Fibroblast of skin of left biceps (primary cell): ENCODE results near the gene GPATCH4.
"Not testable (repeated sequence)": the region's sequence is repeated elsewhere in the genome, so short reads cannot be mapped to it uniquely, and the experiment has no call there.

Experiments
- DNase-seq, 2 experiments: peaks; one replicate each; pipeline ENCODE4 v3.0.0-alpha.2; 2013; ENCODE audit warnings: low read depth in 2 of 2

The GPATCH4 gene

GRCh38 chr1:156601122-156601830 is at the start of gene GPATCH4:
Gene GPATCH4 (minus strand): TSS chr1:156601479.
- peak; percentile 80 to 82 for DNase-seq

GRCh38 chr1:156648951-156649350 is 47.7 kb upstream of the GPATCH4 start:
- no peak for DNase-seq

- no peak for DNase-seq
Measured at GRCh38 chr1:156648496-156648895, 47.2 kb upstream of the GPATCH4 start.

- no peak for DNase-seq
Measured at GRCh38 chr1:156647351-156647750, 46.1 kb upstream of the GPATCH4 start.

- DNase-seq, result no peak
Measured at GRCh38 chr1:156646738-156647211, 45.5 kb upstream of the GPATCH4 start.

- DNase-seq, result no peak
Measured at GRCh38 chr1:156645666-156646065, 44.4 kb upstream of the GPATCH4 start.

- DNase-seq, result no peak
Measured at GRCh38 chr1:156645056-156645455, 43.8 kb upstream of the GPATCH4 start.

- no peak for DNase-seq
Measured at GRCh38 chr1:156644640-156645039, 43.4 kb upstream of the GPATCH4 start.

- no peak for DNase-seq
Measured at GRCh38 chr1:156644146-156644545, 42.9 kb upstream of the GPATCH4 start.

GRCh38 chr1:156643778-156644092 is 42.5 kb upstream of the GPATCH4 start:
- no peak for DNase-seq

- no peak for DNase-seq
Measured at GRCh38 chr1:156643049-156643777, 41.9 kb upstream of the GPATCH4 start.

- no peak for DNase-seq
Measured at GRCh38 chr1:156642265-156643048, 41.2 kb upstream of the GPATCH4 start.

GRCh38 chr1:156641761-156642264 is 40.5 kb upstream of the GPATCH4 start, which contains the start of gene BCAN:
Gene BCAN (plus strand): TSS chr1:156642117. CDS start chr1:156646055, 3,938 bp downstream.
- no peak for DNase-seq

- DNase-seq, result no peak
Measured at GRCh38 chr1:156640842-156641706, 39.8 kb upstream of the GPATCH4 start.

- no peak for DNase-seq
Measured at GRCh38 chr1:156639601-156640101, 38.4 kb upstream of the GPATCH4 start.

GRCh38 chr1:156638189-156638985 is 37.1 kb upstream of the GPATCH4 start:
- no peak for DNase-seq

- no peak for DNase-seq
Measured at GRCh38 chr1:156632355-156632754, 31.1 kb upstream of the GPATCH4 start.

- DNase-seq, result not testable (repeated sequence)
Measured at GRCh38 chr1:156631152-156631551, 29.9 kb upstream of the GPATCH4 start.

- no peak for DNase-seq
Measured at GRCh38 chr1:156629823-156630449, 28.7 kb upstream of the GPATCH4 start.
